GM12873 (cell line): ENCODE measurements around the gene KRT6B.
A peak's percentile ranks its signal among the peaks of the same experiment; 100 is the strongest.

Experiments used
- CTCF ChIP-seq: IDR thresholded peaks from 2 replicates; pipeline ENCODE4 v1.5.1; 2012; ENCODE audit warnings: low read depth, mild to moderate bottlenecking, moderate library complexity, low read length, control low read depth; ENCODE audit not compliant: insufficient read depth; ENCODE audit errors: missing control alignments

The KRT6B gene

GRCh38 chr12:52495389-52495788 lies 43.4 kb upstream of the KRT6B start:
- peak; percentile 5 for TF ChIP-seq CTCF

GRCh38 chr12:52494518-52494917 lies 42.6 kb upstream of the KRT6B start:
- TF ChIP-seq CTCF: no peak

GRCh38 chr12:52494100-52494499 lies 42.2 kb upstream of the KRT6B start:
- TF ChIP-seq CTCF: no peak

- no peak for TF ChIP-seq CTCF
Measured at GRCh38 chr12:52493172-52493571, 41.2 kb upstream of the KRT6B start, which contains the start of gene KRT6A. Gene KRT6A (minus strand): TSS chr12:52493257. CDS start chr12:52493188, 69 bp downstream.

- no peak for TF ChIP-seq CTCF
Measured at GRCh38 chr12:52488736-52489135, 36.8 kb upstream of the KRT6B start.

- no peak for TF ChIP-seq CTCF
Measured at GRCh38 chr12:52487211-52487610, 35.3 kb upstream of the KRT6B start.

- no peak for TF ChIP-seq CTCF
Measured at GRCh38 chr12:52486166-52487105, 34.5 kb upstream of the KRT6B start.
